Measurements from ENCODE around the gene MAST4.

Gene MAST4

DNA sequence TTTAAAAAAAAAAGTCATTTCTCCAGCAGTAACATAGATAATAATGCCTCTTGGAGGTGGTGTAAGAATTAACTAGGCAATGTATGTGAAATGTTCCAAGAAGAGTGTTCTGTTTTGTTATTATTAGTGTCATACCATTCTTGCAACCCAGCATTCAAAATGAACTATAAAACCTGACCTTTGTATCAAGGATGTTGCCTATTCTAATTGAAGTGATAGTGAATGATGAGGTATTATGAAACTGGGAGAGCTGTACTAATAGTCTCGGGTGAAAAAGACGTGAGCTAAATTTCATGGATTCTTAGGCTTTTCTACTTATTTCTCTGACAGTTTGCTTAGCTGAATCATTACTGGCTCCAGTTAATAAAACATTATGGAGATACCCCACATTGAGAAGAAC, 375.8 kb downstream of the MAST4 start:
- Histone ChIP-seq H3K27ac (ENCODE audit: low read depth, low read length) (no peak overlapping the region), H3K9me3 (ENCODE audit: control insufficient read depth, insufficient read depth, low read length) (no peaks in the 10 kb centered on the region), H3K36me3 (ENCODE audit: control insufficient read depth, low read length) (no peaks in the 10 kb centered on the region), H3K4me2 (ENCODE audit: low read length) (no peak overlapping the region), H3K9me2 (replicated peaks; ENCODE audit: control insufficient read depth, low read length) (no peaks in the 10 kb centered on the region), H3K79me2 (ENCODE audit: control insufficient read depth, low read length) (no peaks in the 10 kb centered on the region), H4K20me1 (ENCODE audit: control insufficient read depth, insufficient read depth, low read depth, low read length) (no peaks in the 10 kb centered on the region), H3K4me3 (ENCODE audit: low read length) (no peak overlapping the region), H3K4me1 (ENCODE audit: control insufficient read depth, low read length) (no peaks in the 10 kb centered on the region), H3F3A (ENCODE audit: control insufficient read depth, insufficient read depth) (no peaks in the 10 kb centered on the region), H3K27me3 (ENCODE audit: control insufficient read depth, low read length) (no peaks in the 10 kb centered on the region)
- TF ChIP-seq, protein P1, sequence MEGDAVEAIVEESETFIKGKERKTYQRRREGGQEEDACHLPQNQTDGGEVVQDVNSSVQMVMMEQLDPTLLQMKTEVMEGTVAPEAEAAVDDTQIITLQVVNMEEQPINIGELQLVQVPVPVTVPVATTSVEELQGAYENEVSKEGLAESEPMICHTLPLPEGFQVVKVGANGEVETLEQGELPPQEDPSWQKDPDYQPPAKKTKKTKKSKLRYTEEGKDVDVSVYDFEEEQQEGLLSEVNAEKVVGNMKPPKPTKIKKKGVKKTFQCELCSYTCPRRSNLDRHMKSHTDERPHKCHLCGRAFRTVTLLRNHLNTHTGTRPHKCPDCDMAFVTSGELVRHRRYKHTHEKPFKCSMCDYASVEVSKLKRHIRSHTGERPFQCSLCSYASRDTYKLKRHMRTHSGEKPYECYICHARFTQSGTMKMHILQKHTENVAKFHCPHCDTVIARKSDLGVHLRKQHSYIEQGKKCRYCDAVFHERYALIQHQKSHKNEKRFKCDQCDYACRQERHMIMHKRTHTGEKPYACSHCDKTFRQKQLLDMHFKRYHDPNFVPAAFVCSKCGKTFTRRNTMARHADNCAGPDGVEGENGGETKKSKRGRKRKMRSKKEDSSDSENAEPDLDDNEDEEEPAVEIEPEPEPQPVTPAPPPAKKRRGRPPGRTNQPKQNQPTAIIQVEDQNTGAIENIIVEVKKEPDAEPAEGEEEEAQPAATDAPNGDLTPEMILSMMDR (IDR thresholded peaks at IDR 0.05; ENCODE audit: low read depth, low read length, poor library complexity, severe bottlenecking): no peak
- TF ChIP-seq EZH2phosphoT487 (IDR thresholded peaks at IDR 0.05; ENCODE audit: borderline replicate concordance, low read length): no peak

DNA sequence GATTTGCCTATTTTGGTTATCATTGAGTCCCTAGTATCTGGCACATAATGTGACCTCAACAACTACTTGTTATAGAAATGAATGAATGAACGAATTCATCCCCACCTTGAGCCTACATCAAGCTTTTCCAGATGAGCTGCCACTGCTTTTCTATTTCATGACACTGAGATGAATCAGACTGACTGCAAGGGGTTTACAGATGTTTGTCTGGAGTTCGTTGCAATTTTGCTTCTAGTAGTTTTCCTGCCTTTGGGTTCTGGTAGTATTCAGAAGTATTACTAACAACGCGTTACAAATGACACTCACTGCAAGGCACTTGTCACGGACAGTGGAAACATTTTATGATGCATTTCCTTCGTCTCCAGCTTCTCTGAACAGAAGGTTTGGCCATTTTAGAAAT, 378.1 kb downstream of the MAST4 start:
- no peak overlapping the region for H3K4me2 ChIP-seq (ENCODE audit: low read length)
- H3K4me3 ChIP-seq (ENCODE audit: low read length): no peak overlapping the region
- no peaks in the 10 kb centered on the region for H3F3A ChIP-seq (ENCODE audit: control insufficient read depth, insufficient read depth)
- H3K9me2 ChIP-seq (replicated peaks; ENCODE audit: control insufficient read depth, low read length): no peaks in the 10 kb centered on the region
- TF ChIP-seq EZH2phosphoT487 (IDR thresholded peaks at IDR 0.05; ENCODE audit: borderline replicate concordance, low read length): no peak
- TF ChIP-seq, protein P1 (IDR thresholded peaks at IDR 0.05; ENCODE audit: low read depth, low read length, poor library complexity, severe bottlenecking): no peak
- no peak overlapping the region for H3K27ac ChIP-seq (ENCODE audit: low read depth, low read length)
- H3K9me3 ChIP-seq (ENCODE audit: control insufficient read depth, insufficient read depth, low read length): no peaks in the 10 kb centered on the region
- H3K36me3 ChIP-seq (ENCODE audit: control insufficient read depth, low read length): no peaks in the 10 kb centered on the region
- no peaks in the 10 kb centered on the region for H3K79me2 ChIP-seq (ENCODE audit: control insufficient read depth, low read length)
- H3K27me3 ChIP-seq (ENCODE audit: control insufficient read depth, low read length): no peaks in the 10 kb centered on the region
- H3K4me1 ChIP-seq (ENCODE audit: control insufficient read depth, low read length): no peaks in the 10 kb centered on the region
- H4K20me1 ChIP-seq (ENCODE audit: control insufficient read depth, insufficient read depth, low read depth, low read length): no peaks in the 10 kb centered on the region

GRCh38 chr5:66976108-66976507, 379.9 kb downstream of the MAST4 start:
- TF ChIP-seq, protein P1 (IDR thresholded peaks at IDR 0.05; ENCODE audit: low read depth, low read length, poor library complexity, severe bottlenecking): no peak
- TF ChIP-seq EZH2phosphoT487 (IDR thresholded peaks at IDR 0.05; ENCODE audit: borderline replicate concordance, low read length): no peak
- Histone ChIP-seq H3K36me3 (ENCODE audit: control insufficient read depth, low read length) (no peaks in the 10 kb centered on the region), H3K27me3 (ENCODE audit: control insufficient read depth, low read length) (peaks cover 8% of the 10 kb centered on the region), H3K4me1 (ENCODE audit: control insufficient read depth, low read length) (no peaks in the 10 kb centered on the region), H3K9me2 (replicated peaks; ENCODE audit: control insufficient read depth, low read length) (no peaks in the 10 kb centered on the region), H3K4me3 (ENCODE audit: low read length) (no peak overlapping the region), H4K20me1 (ENCODE audit: control insufficient read depth, insufficient read depth, low read depth, low read length) (no peaks in the 10 kb centered on the region), H3K27ac (ENCODE audit: low read depth, low read length) (no peak overlapping the region), H3K9me3 (ENCODE audit: control insufficient read depth, insufficient read depth, low read length) (no peaks in the 10 kb centered on the region), H3K79me2 (ENCODE audit: control insufficient read depth, low read length) (no peaks in the 10 kb centered on the region), H3F3A (ENCODE audit: control insufficient read depth, insufficient read depth) (no peaks in the 10 kb centered on the region), H3K4me2 (ENCODE audit: low read length) (no peak overlapping the region)

GRCh38 chr5:66979738-66980137, 383.5 kb downstream of the MAST4 start:
- Histone ChIP-seq H3K27ac (ENCODE audit: low read depth, low read length) (no peak overlapping the region), H4K20me1 (ENCODE audit: control insufficient read depth, insufficient read depth, low read depth, low read length) (no peaks in the 10 kb centered on the region), H3K4me1 (ENCODE audit: control insufficient read depth, low read length) (no peaks in the 10 kb centered on the region), H3K36me3 (ENCODE audit: control insufficient read depth, low read length) (no peaks in the 10 kb centered on the region), H3K27me3 (ENCODE audit: control insufficient read depth, low read length) (peaks cover 14% of the 10 kb centered on the region), H3K9me3 (ENCODE audit: control insufficient read depth, insufficient read depth, low read length) (no peaks in the 10 kb centered on the region), H3K4me3 (ENCODE audit: low read length) (no peak overlapping the region), H3K9me2 (replicated peaks; ENCODE audit: control insufficient read depth, low read length) (no peaks in the 10 kb centered on the region), H3F3A (ENCODE audit: control insufficient read depth, insufficient read depth) (no peaks in the 10 kb centered on the region), H3K4me2 (ENCODE audit: low read length) (no peak overlapping the region), H3K79me2 (ENCODE audit: control insufficient read depth, low read length) (no peaks in the 10 kb centered on the region)
- TF ChIP-seq, protein P1 (IDR thresholded peaks at IDR 0.05; ENCODE audit: low read depth, low read length, poor library complexity, severe bottlenecking): no peak

Measured in DOHH2 (cell line).